Measurements from ENCODE around the gene TBCD. TPM values are rescaled to one million over a fixed set of nuclear protein-coding genes. Genes with fewer than 3 reads are reported as not detected.

Gene TBCD
- total RNA-seq, 1 donor from 2014 or later = 44.5 TPM

GRCh38 chr17:82926081-82926480, 174.2 kb downstream of the TBCD start:
- no peak for DNase-seq

- DNase-seq = no peak
These were observed 174.9 kb downstream of the TBCD start for GRCh38 chr17:82926716-82927115.

GRCh38 chr17:82927311-82927660, 175.4 kb downstream of the TBCD start:
- no peak for DNase-seq

GRCh38 chr17:82927661-82928601, 176.1 kb downstream of the TBCD start:
- no peak for DNase-seq

GRCh38 chr17:82929011-82929622, 177.3 kb downstream of the TBCD start:
- DNase-seq = no peak

- DNase-seq = no peak
These were observed 177.8 kb downstream of the TBCD start for GRCh38 chr17:82929676-82930042.

GRCh38 chr17:82930043-82930923, 178.4 kb downstream of the TBCD start:
- no peak for DNase-seq

GRCh38 chr17:82930924-82931698, 179.2 kb downstream of the TBCD start:
- DNase-seq = no peak

GRCh38 chr17:82931699-82932517, 180.0 kb downstream of the TBCD start:
- no peak for DNase-seq

- no peak for DNase-seq
These were observed 180.8 kb downstream of the TBCD start for GRCh38 chr17:82932518-82933310.

- DNase-seq = no peak
These were observed 182.0 kb downstream of the TBCD start for GRCh38 chr17:82933911-82934310.

- DNase-seq = no peak
These were observed 184.3 kb downstream of the TBCD start for GRCh38 chr17:82935966-82936767.

- DNase-seq = no peak
These were observed 184.9 kb downstream of the TBCD start for GRCh38 chr17:82936768-82937171.

- DNase-seq = no peak
These were observed 185.8 kb downstream of the TBCD start for GRCh38 chr17:82937411-82938371.

GRCh38 chr17:82938486-82938872, 186.6 kb downstream of the TBCD start:
- DNase-seq = no peak

- DNase-seq = no peak
These were observed 187.2 kb downstream of the TBCD start for GRCh38 chr17:82938873-82939620.

GRCh38 chr17:82939621-82940135, 187.8 kb downstream of the TBCD start:
- DNase-seq = no peak
